HG02798 (cell line): ENCODE results near the gene OR2T3.
"Not testable (repeated sequence)": the region's sequence is repeated elsewhere in the genome, so short reads cannot be mapped to it uniquely, and the experiment has no call there.

ENCODE experiments used
- ATAC-seq: cut with Tn5 transposase; IDR thresholded peaks from one replicate; pipeline ENCODE4 v1.9.1; 2021; ENCODE audit warnings: mild to moderate bottlenecking; ENCODE audit not compliant: unreplicated experiment, poor library complexity

The OR2T3 gene

GRCh38 chr1:248471154-248471553, 2.0 kb upstream of the OR2T3 start:
- ATAC-seq: no peak

DNA sequence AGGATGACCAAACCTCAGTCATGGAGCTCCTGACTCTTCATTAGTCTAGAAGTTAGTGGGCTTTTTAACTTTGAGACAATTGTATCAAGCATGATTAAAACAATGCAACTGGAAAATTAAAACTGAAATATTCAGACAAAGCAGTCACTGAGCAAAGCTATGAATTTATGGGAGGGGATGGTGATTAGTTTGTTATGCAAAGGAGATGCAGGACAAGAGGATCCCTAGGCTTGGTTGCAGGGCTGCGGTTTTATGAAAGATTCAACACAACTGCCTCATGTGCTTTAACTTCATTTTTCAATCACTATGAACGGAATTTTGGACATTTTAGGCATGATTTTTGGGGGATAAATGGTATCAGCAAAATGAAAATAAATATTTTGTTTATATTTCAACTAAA, 1.0 kb upstream of the OR2T3 start:
- not testable (repeated sequence) for ATAC-seq

- not testable (repeated sequence) for ATAC-seq
Observed at GRCh38 chr1:248475660-248476059, 2.5 kb downstream of the OR2T3 start.

DNA sequence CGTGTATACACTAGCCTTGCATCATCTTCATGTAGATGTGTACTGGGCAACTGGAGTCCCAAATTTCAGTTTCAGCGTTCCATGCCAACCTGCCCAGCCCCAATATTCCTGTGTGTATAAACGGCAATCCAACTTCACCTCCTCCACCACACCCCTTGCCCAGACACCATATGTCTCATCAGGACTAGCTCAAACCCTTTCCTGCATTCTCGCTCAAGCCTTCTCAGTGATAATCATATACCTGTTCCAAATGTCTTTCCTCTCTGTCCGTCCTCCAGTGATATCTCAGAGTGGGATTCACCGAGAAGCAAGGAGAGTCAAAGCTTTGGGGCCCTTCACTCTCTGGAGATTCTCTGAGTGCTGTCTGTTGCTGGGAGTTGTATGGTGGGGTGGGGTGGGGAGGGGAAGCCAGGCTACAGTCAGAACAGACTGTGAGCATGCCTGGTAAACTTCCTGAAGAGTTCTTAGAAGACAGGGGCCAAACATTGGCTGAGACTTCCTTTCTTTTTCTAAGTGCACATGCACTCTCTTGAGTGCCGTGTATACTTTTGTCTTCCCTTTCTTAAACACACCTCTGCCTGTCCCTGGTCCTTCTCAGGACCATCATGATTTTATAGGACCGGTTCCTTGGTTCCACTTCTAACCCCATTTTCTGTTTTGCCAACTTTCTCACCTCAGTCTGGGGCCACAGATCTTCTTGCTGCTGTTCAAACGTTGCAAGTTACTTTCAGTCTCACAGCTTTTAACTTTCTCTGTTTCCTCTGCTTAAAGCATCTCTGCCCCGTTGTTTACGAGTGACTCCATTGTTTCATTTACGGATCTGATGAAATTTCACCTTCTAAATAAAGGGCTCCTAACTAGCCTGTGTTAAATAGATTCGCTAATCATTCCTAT, 8.8 kb downstream of the OR2T3 start:
- ATAC-seq: peak; percentile 93

DNA sequence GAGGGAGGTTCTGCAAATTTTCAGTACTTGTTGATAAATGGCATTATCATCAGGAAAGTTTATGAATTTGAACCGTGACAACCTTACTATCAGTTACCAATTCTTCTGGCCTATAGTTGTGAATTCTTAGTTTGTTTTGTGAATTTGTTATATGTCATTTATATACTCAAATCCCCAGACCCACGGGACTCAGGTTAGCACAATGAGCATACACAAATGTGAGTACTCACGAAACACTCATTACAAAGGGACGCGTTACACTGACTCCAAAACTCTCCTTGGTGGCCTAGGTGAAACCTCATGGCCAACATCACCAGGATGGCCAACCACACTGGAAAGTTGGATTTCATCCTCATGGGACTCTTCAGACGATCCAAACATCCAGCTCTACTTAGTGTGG, 15.1 kb downstream of the OR2T3 start, which contains the start of gene OR2T5:
TSS of gene OR2T5 (plus strand) at position 301 of the 400 bp plus-strand sequence. CDS start at position 301, 0 bp downstream.
- ATAC-seq: not testable (repeated sequence)

DNA sequence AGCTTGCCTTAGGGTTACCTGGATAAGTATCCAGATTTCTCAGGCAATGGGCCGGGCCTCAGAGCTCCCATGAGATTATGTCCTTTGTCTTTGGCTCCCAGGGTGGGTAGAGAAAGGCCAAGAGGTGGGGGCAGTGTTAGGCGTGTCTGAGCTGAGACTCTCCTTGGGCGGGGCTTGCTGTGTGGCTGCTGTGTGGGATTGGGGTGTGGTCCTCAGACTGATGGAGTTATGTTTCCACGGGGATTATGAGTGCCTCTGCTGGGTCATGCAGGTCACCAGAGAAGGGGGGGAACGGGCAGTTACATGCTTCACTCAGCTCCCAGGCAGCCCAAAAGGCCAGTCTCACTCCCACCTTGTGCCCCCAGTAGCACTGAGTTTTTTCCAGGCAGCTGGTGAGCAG, 23.5 kb downstream of the OR2T3 start:
- not testable (repeated sequence) for ATAC-seq

DNA sequence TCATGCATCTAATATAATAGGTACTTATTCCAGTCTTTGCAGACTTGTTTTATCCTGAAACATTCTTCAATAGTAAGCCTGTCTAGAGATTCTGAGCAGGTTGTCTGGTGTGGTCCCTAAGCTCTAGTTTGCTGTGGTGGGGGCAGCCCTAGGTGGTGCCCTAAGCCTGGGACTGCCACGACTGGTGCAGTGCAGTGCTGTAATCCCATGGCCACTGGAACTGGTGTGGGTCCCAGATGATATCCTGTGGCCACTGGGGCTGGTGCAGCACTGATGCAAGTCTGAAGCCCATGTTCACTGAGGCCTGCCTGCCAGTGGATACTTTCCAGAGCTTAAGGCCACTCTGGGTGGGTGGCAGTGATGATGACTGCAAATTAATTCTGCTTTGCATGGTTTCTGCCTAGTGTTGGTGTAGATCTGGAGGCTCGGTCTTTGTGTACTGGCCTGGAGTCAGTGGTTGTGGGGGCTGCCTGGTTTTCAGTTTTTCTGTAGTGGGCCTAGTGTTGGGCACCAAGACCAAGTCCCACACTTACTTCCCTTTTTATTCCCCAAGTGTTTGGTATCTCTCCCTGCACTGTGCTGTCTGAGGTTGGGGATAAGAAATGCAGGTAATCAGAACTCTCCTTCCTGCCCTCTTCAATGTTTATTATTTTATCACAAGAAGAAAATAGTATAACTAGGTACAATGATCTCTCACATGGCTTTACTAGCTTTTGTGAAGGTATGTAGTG, 27.3 kb downstream of the OR2T3 start:
- not testable (repeated sequence) for ATAC-seq

DNA sequence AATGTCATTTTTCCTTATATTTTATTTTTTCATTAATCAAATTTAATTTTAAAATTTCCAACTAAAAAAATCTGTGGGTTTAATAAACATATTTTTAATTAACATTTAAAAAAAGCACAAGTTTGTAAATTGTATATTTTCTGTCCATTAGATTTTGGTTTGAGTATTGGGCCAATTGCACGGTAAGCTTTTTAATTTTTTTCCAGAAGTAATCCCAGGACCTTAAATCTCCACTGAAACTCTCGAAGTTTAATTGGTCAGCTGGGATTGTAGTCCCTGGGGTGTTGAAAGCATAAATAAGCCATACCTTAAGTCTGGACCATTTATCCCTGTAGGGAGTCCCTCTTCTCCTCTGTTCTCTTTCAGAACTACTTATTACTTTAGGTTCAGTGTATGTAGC, 34.6 kb downstream of the OR2T3 start, which contains the start of gene OR2G6:
TSS of gene OR2G6 (plus strand) at position 301 of the 400 bp plus-strand sequence. CDS start 13,574 bp downstream, outside the sequence.
- ATAC-seq: not testable (repeated sequence)

GRCh38 chr1:248510217-248510616, 37.1 kb downstream of the OR2T3 start:
- not testable (repeated sequence) for ATAC-seq

DNA sequence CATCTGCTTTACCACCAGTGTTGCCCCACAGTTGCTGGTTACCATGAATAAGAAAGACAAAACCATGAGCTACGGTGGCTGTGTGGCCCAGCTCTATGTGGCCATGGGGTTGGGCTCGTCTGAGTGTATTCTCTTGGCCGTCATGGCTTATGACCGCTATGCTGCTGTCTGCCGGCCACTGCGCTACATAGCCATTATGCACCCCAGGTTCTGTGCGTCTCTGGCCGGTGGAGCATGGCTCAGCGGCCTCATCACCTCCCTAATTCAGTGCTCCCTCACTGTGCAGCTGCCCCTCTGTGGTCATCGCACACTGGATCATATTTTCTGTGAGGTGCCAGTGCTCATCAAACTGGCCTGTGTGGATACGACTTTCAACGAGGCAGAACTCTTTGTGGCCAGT, 48.7 kb downstream of the OR2T3 start:
- no peak for ATAC-seq
